Gastroesophageal sphincter (tissue), 4 donors: ENCODE data around the gene NLRC3. TPM values are rescaled to one million over a fixed set of nuclear protein-coding genes. Genes with fewer than 3 reads are reported as not detected.

ENCODE experiments used
- ATAC-seq: fragments of 150-250 bp; one replicate; pipeline ENCODE4 v1.9.1; 2016; ENCODE audit warnings: mild to moderate bottlenecking, moderate library complexity
- H3K27ac ChIP-seq, 4 donors: fragments of 200-600 bp; sonication (generic) in 3 of 4; 1 replicate in 3 of 4; 2 replicates in 1 of 4; pipeline ENCODE4 v1.5.1; 2016 to 2019
- H3K27me3 ChIP-seq: fragments of 200-600 bp; sonication (generic); one replicate; pipeline ENCODE4 v1.5.1; 2019
- H3K36me3 ChIP-seq, 2 donors: fragments of 200-600 bp; sonication (generic); one replicate each; pipeline ENCODE4 v1.5.1; 2019; ENCODE audit warnings: control low read depth in 1 of 2
- H3K4me1 ChIP-seq, 3 donors: fragments of 200-600 bp; sonication (generic); 1 replicate in 2 of 3; 2 replicates in 1 of 3; pipeline ENCODE4 v1.5.1; 2016 to 2019; ENCODE audit warnings: control low read depth in 2 of 3
- H3K4me3 ChIP-seq, 2 donors: fragments of 200-600 bp; sonication (generic); one replicate each; pipeline ENCODE4 v1.5.1; 2019; ENCODE audit warnings: mild to moderate bottlenecking in 1 of 2, moderate library complexity in 1 of 2
- H3K9me3 ChIP-seq, 3 donors: fragments of 200-600 bp; sonication (generic); one replicate each; pipeline ENCODE4 v1.5.1; 2017 to 2019; ENCODE audit warnings: control low read depth in 2 of 3
- CTCF ChIP-seq, 4 experiments: fragments of 200-600 bp in 2 of 4; fragments of 450-650 bp in 2 of 4; sonication (generic) in 1 of 4; IDR thresholded peaks; one replicate each; pipeline ENCODE4 v1.5.1; 2017 to 2019; ENCODE audit warnings: antibody characterized with exemption in 4 of 4, mild to moderate bottlenecking in 2 of 4, moderate library complexity in 2 of 4
- EP300 ChIP-seq: sonication (generic); formaldehyde crosslinking; IDR thresholded peaks from one replicate; pipeline ENCODE4 v1.6.1; 2017; ENCODE audit warnings: antibody characterized with exemption, mild to moderate bottlenecking
- POLR2A ChIP-seq, 2 donors: fragments of 450-650 bp; IDR thresholded peaks; one replicate each; pipeline ENCODE4 v1.6.1; 2017; ENCODE audit warnings: antibody characterized with exemption in 2 of 2, mild to moderate bottlenecking in 2 of 2, moderate library complexity in 1 of 2
- POLR2AphosphoS5 ChIP-seq: sonication (generic); formaldehyde crosslinking; IDR thresholded peaks from one replicate; pipeline ENCODE4 v1.6.1; 2017; ENCODE audit warnings: antibody characterized with exemption
- WGBS, 2 donors: methylation state at CpG; one replicate each; pipeline ENCODE4 v1.1.5; 2018; ENCODE audit warnings: low coverage in 1 of 2; 5-methylcytosine and 5-hydroxymethylcytosine counted together
- total RNA-seq, 4 donors: library from RNA; depleted of rRNA; stranded (reverse); fragments of >200 nt; gene quantifications; one replicate each; pipeline ENCODE4 v1.1.0, GENCODE V29; 2016

The NLRC3 gene
- total RNA-seq, 4 donors from 2014 or later: 1.1 to 5.8 (median 1.4) TPM

- no peak overlapping the region for H3K27ac ChIP-seq
- no peak for TF ChIP-seq EP300
- no peak for TF ChIP-seq CTCF (IDR thresholded peaks at IDR 0.05)
- no peak for TF ChIP-seq POLR2A (IDR thresholded peaks at IDR 0.05)
- TF ChIP-seq POLR2AphosphoS5: no peak
- H3K4me1 ChIP-seq: no peaks in the 10 kb centered on the region
- H3K36me3 ChIP-seq: peaks cover 0 to 80% of the 10 kb centered on the region in 2 donors
- no peaks in the 10 kb centered on the region for H3K9me3 ChIP-seq
- H3K27me3 ChIP-seq: no peaks in the 10 kb centered on the region
- H3K4me3 ChIP-seq: no peak overlapping the region
- no peak for ATAC-seq
- 60 to 92% methylated on average over 1 to 7 of the region's 7 CpGs for WGBS, 2 donors
These were observed 25.1 kb upstream of the NLRC3 start for GRCh38 chr16:3602320-3602653.

GRCh38 chr16:3601614-3602319 lies 24.6 kb upstream of the NLRC3 start:
- WGBS, 2 donors: 77 to 83% methylated on average over 4 to 12 of the region's 13 CpGs

GRCh38 chr16:3599922-3600321 lies 22.7 kb upstream of the NLRC3 start:
- ATAC-seq: no peak
- Histone ChIP-seq H3K4me3 (no peak overlapping the region), H3K36me3 (peaks cover 0 to 89% of the 10 kb centered on the region in 2 donors), H3K27me3 (no peaks in the 10 kb centered on the region), H3K4me1 (no peaks in the 10 kb centered on the region), H3K9me3 (no peaks in the 10 kb centered on the region), H3K27ac (no peak overlapping the region)
- TF ChIP-seq POLR2AphosphoS5: no peak
- TF ChIP-seq EP300: no peak
- no peak for TF ChIP-seq CTCF (IDR thresholded peaks at IDR 0.05)
- TF ChIP-seq POLR2A (IDR thresholded peaks at IDR 0.05): no peak
- WGBS, 2 donors: 90% methylated on average over 2 of the region's 4 CpGs; no CpG with 5 or more reads in 1 of the 2 donors

More at GRCh38 chr16:3601614-3602319, 24.6 kb upstream of the NLRC3 start:
- Histone ChIP-seq H3K9me3 (no peaks in the 10 kb centered on the region), H3K4me1 (no peaks in the 10 kb centered on the region), H3K27ac (no peak overlapping the region), H3K4me3 (no peak overlapping the region), H3K36me3 (peaks cover 0 to 85% of the 10 kb centered on the region in 2 donors), H3K27me3 (no peaks in the 10 kb centered on the region)
- TF ChIP-seq EP300: no peak
- no peak for TF ChIP-seq CTCF (IDR thresholded peaks at IDR 0.05)
- no peak for TF ChIP-seq POLR2A (IDR thresholded peaks at IDR 0.05)
- no peak for TF ChIP-seq POLR2AphosphoS5
- ATAC-seq: no peak

GRCh38 chr16:3599121-3599520 lies 21.9 kb upstream of the NLRC3 start:
- no peak for TF ChIP-seq POLR2AphosphoS5
- 88 to 100% methylated on average over 1 to 5 of the region's 8 CpGs for WGBS, 2 donors
- ATAC-seq: no peak

GRCh38 chr16:3598236-3598635 lies 21.0 kb upstream of the NLRC3 start:
- Histone ChIP-seq H3K4me1 (no peaks in the 10 kb centered on the region), H3K27ac (no peak overlapping the region), H3K27me3 (no peaks in the 10 kb centered on the region), H3K4me3 (no peak overlapping the region), H3K36me3 (peaks cover 0 to 83% of the 10 kb centered on the region in 2 donors), H3K9me3 (no peaks in the 10 kb centered on the region)
- WGBS, 2 donors: no CpG with 5 or more reads among the region's 12 CpGs
- TF ChIP-seq POLR2AphosphoS5 (no peak), POLR2A (IDR thresholded peaks at IDR 0.05) (no peak), EP300 (no peak), CTCF (IDR thresholded peaks at IDR 0.05) (no peak)
- ATAC-seq: no peak

More at GRCh38 chr16:3599121-3599520, 21.9 kb upstream of the NLRC3 start:
- no peak overlapping the region for H3K4me3 ChIP-seq
- no peaks in the 10 kb centered on the region for H3K4me1 ChIP-seq
- H3K27me3 ChIP-seq: no peaks in the 10 kb centered on the region
- H3K9me3 ChIP-seq: no peaks in the 10 kb centered on the region
- no peak overlapping the region for H3K27ac ChIP-seq
- H3K36me3 ChIP-seq: peaks cover 0 to 89% of the 10 kb centered on the region in 2 donors
